CD4-positive, alpha-beta T cell treated with Interleukin-4 for 4 hours (primary cell): ENCODE results near the gene DLG2.

Source experiments
- DNase-seq: peaks from one replicate; pipeline ENCODE4 v3.0.0-alpha.2; 2020

The DLG2 gene

DNA sequence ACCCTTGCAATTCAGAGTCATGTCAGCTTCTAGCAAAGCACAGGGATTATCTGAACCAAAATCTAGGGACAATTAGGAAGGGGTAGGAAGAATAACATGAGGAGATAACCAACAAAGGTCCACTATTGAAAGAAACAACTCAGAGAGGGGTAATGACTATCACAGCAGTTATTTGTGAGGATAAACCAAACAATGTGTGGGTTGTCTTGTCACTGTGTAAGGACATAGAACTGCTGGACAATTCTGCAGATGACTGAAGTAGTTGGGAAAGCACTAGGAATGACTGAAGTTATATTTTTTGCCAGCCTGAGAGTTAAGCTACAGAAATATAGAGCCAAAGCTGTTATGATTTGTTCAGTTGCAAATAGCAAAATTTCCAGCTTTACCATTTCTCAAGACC is 1482.6 kb downstream of the DLG2 start:
- DNase-seq: no peak

DNA sequence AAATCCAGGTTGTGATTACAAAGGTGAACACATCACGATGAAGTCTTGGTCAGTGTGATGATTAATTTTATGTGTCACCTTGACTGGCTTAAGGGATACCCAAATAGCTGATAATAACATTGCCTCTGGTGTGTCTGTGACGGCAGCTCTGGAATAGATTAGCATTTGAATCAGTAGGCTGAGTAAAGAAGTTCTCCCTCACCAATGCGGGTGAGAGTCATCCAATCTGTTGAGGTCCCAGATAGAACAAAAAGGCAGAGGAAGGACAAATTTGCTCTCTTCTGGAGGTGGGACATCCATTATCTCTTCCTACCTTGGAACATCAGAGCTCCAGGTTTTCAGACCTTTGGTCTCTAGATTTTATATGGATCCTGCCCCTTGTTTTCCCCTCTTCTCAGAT is 1484.7 kb downstream of the DLG2 start:
- DNase-seq: no peak

DNA sequence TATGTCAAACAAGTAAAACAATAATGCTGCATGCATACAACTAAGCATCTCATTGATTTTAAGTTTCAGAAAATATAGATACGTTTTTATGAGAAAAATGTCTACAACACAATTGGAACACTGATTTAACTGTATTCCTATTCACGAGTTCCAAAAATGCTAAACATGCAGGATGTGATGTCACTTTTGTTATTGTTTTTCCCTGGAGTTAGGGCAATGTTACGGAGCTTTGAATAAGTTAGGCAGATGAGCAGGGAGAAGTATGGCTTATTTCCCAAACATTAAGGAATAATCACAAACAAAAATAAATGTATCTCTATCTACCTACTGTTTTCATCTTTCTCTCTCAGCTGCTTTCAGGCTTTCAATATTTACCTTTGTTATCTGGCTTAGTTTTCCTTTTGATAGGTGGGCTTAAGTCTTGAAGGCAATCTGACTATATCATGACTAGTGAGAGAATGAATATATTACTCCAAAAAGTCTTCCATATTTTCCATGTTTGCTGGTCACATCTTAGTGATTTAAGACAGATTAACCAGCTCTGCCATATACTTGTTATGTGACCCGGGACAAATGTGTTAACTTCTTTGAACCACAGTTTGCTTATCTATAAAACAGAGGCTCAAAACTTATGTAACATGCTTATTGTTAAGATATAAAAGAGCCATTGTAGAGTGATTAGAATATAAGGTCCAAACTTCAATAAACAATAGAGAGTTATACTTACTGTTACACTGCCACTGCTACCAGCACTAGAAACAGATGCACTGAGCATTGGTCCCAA is 1486.6 kb downstream of the DLG2 start:
- no peak for DNase-seq

- no peak for DNase-seq
Observed at GRCh38 chr11:84137960-84138359, 1489.2 kb downstream of the DLG2 start.

DNA sequence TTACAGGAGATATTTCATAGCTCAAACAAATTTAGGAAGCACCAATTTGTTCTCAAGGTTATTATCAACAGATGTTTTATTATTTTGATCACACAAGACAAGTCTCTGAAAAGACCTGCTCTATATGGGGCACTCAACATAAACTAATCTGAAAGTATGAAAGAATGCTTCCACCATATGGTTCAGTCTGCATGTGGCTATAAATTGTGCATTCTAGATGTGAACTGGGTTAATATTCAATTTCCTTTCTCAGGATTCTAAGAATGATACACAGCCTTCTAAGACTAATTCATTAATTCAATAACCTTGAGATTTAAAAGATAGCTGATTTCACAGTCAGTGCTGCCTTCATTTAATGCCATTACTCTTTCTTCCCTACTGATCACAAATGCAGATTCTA is 1489.6 kb downstream of the DLG2 start:
- no peak for DNase-seq

GRCh38 chr11:84136926-84137325 is 1490.2 kb downstream of the DLG2 start:
- DNase-seq: no peak

DNA sequence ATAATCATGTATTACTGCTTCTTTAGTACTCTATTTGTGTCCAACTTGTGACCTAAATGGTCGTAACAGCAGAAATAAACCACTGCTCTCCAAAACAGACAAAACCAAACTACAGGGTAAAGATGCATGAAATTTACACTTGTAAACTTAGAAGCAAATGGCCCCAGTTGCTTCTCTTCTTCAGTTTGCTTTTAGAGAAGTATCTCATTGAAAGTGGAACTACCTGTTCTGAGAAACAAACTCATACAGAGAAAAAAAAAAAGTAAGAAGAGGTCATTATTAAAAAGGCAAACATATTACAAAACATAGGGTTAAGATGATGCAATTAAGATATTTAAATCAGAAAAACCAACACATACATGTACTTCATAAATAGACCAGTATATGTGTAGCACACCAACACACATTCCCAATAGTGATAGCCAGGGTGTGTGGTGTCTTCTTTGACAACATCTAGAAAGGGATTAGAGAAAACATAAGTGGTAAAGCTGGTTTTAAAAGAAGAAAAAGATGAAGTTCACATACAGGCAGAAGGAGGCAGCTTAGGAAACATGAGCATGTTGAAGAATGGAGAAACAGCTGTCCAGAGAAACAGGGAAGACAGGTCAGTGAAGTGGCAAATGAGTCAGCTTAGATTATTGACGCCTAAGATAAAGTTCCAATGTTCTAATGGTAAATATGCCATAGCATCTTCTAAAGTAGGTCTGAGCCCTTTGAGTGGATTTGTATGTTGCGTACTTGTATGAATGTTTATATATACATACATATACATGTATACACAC is 1496.3 kb downstream of the DLG2 start:
- no peak for DNase-seq

DNA sequence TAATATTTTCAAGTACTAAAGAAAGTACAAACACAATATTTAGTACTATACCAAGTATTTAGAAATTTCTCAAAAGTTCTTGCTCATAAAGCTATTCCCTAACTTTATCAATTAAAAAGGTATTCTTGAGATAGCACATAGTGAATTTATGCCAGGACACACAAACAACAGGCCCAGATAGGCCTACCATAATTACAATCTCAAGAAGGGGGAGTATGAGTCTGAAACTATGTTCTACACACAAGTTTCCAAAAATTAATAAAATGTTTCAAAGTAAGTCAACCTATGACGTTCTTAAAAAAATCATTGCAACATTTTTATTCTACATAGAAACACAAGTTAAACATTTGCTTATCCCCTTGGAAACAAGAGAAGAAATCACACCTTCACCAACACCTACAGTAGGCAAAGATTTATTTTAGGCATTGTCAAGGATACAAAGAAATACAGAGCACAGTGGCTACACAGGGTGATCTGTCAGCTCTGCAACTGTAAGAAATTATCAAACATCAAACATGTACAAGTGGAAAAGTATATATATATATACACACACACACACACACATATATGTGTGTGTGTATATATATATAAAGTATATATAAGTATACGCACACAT is 1497.1 kb downstream of the DLG2 start:
- DNase-seq: no peak

DNA sequence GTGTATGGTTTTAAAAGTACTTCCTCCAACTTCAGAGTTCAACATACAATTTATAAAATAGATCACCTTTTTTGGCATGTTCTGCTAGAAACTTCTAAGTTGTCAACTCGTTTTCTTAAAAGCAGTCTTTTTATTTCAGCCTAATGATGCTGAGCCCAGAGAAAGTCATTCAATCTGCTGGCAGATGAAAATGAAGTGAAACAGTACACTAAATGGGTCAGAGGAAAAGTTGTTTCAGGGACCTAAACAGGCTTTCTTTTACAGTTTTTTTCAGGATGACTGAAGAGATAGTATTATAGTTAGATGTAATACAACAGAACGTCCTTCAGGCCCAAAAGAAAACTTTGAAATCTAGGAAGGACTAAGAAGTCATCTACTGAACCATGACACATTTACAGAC is 1498.3 kb downstream of the DLG2 start:
- no peak for DNase-seq

GRCh38 chr11:84117394-84117793 is 1509.8 kb downstream of the DLG2 start:
- no peak for DNase-seq

DNA sequence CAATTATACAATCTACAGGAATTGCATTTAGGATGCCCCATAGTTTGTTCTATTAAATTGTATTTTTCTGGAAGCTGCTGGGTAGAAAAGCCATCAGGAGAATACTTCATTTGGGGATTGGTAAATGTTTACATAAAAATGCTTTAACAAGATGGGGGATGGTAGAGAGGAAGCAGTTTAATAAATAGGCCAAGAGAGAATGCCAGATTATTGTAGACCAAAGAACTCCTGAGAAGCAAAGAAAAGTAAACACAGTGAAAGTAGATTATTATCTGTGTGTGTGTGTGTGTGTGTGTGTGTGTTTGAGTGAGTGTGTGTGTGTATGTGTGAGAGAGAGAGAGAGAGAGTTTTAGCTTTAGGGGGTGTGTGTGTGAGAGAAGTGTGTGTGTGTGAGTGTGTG is 1520.6 kb downstream of the DLG2 start:
- no peak for DNase-seq

DNA sequence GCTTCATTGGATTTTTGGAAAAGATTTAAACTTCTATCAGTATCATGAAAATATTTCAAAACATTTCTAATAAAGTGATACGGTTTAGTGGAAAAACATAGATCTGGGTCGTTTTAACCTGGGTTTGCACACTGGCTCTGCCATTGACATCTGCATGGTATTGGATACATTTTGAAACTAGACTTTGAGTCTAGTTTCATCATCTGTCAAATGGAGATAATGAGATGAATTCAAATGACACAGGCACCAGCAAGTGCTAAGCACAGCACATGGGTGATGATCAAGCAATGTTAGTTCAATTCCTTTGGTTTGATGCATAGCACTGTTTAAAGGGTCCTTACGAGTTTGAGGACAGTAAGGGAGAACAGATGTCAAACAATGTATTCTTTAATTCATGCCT is 1522.0 kb downstream of the DLG2 start:
- no peak for DNase-seq

- DNase-seq: no peak
Observed at GRCh38 chr11:84103096-84103495, 1524.0 kb downstream of the DLG2 start.

- no peak for DNase-seq
Observed at GRCh38 chr11:84097186-84097585, 1530.0 kb downstream of the DLG2 start.

DNA sequence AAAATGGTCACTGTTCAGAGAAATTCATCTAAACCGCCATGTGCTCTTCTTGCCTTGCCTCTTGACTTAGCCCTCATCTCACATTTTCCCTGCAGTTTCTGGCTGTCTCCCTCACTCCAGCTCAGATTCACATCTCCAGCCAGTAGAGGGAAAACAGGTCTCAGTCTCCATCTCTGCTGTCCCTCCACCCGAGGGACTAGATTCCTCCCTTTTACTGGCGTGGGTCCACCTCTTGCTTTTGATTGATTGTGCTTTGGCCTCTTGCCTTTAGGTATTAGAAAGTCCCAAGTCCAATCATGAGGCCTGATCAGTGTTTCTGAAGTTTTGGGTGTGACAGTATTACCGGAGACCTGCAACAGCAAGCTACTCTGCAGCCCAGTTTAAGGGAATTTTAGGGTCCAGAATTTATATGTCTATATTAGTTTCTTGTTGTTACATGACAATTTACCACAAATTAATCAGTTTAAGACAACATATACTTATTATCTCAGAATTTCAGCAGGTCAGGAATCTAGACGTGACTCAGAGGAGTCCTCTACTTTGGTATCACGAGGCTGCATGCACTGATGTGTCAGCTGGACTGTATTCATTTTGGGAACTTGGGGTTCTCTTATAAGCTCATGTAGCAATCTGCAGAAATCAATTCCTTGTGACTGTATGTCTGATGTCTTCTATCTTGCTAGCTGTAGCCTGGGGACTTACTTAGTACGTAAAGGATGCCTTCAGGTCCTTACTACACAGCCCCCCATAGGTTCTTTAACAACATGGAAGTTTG is 1535.7 kb downstream of the DLG2 start:
- DNase-seq: no peak

- DNase-seq: no peak
Observed at GRCh38 chr11:84089072-84090057, 1537.8 kb downstream of the DLG2 start.

DNA sequence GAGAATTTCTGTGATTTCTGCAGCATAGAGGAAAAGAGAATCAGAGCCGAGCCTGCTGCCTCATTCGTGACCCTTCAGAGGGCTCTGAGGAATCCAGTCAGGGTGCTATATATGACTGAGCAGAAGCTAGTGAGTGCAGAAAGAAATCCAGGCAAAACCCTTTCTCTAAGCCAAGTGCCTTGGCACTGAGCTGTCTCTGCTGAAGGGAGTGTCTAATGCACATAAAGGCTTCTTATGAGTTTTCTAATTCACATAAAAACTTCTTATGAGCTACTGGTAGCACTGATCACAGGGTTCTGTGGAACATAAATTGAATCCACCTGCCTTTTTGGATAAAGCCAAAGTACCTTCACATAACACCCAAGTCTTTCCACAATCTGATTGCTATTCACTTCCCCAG is 1555.3 kb downstream of the DLG2 start:
- DNase-seq: no peak

- no peak for DNase-seq
Observed at GRCh38 chr11:84069048-84069447, 1558.1 kb downstream of the DLG2 start.

DNA sequence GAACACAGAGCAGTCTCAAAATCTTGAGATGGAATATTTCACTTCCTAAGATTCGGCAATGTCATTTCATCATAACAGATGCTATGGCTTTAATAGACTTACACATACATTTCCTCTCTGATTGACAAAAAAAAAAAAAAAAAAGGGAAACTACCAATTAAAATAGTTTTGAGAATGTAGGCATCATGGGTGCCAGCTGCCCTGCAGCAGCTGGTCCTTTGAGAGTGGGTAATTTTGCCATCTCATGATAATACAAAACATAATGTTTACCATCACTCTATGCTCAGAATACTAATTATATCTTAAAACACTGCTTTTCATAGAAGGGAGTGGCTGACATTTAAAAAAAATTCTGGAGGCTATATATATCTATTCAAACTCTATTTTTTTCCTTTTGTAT is 1565.4 kb downstream of the DLG2 start:
- no peak for DNase-seq

GRCh38 chr11:84056653-84057376 is 1570.3 kb downstream of the DLG2 start:
- no peak for DNase-seq

GRCh38 chr11:84045146-84045545 is 1582.0 kb downstream of the DLG2 start:
- DNase-seq: no peak
